Vagina (tissue), 2 donors: ENCODE measurements around the gene SRP68.

Experiments
- CTCF ChIP-seq, 3 experiments: fragments of 450-650 bp in 2 of 3; fragments of 200-600 bp in 1 of 3; sonication (generic) in 1 of 3; IDR thresholded peaks; one replicate each; pipeline ENCODE4 v1.5.1; 2017 to 2019; ENCODE audit warnings: antibody characterized with exemption in 3 of 3, mild to moderate bottlenecking in 2 of 3, moderate library complexity in 2 of 3
- POLR2A ChIP-seq, 2 donors: fragments of 450-650 bp; IDR thresholded peaks; one replicate each; pipeline ENCODE4 v1.6.1; 2017; ENCODE audit warnings: antibody characterized with exemption in 2 of 2, mild to moderate bottlenecking in 2 of 2, moderate library complexity in 2 of 2

- TF ChIP-seq CTCF (IDR thresholded peaks at IDR 0.05): no peak
- no peak for TF ChIP-seq POLR2A (IDR thresholded peaks at IDR 0.05)
Measured at GRCh38 chr17:76076146-76076764, 3.9 kb upstream of the SRP68 start.
